ENCODE results near the gene LEAP2.

GRCh38 chr5:132871459-132872284 lies 1.8 kb upstream of the LEAP2 start:
- TF ChIP-seq CTCF (IDR thresholded peaks at IDR 0.05) (no peak), POLR2A (IDR thresholded peaks at IDR 0.05) (no peak)
